WTC11 (cell line): Measurements from ENCODE around the gene CLMN.

Experiments used
- NR2C2 ChIP-seq: sonication (generic); formaldehyde crosslinking; IDR thresholded peaks from 2 replicates; pipeline ENCODE4 v1.8.0; 2022; ENCODE audit warnings: mild to moderate bottlenecking, missing genetic modification reagents
- NR3C1 ChIP-seq: sonication (generic); formaldehyde crosslinking; conservative IDR thresholded peaks from 2 replicates; pipeline ENCODE4 v1.8.1; 2023; ENCODE audit warnings: low read depth, mild to moderate bottlenecking, missing genetic modification reagents
- ZNF219 ChIP-seq: sonication (generic); formaldehyde crosslinking; IDR thresholded peaks from 2 replicates; pipeline ENCODE4 v1.8.0; 2023; ENCODE audit warnings: missing genetic modification reagents, mild to moderate bottlenecking, borderline replicate concordance
- TF ChIP-seq, protein P1 (sequence below): sonication (generic); formaldehyde crosslinking; IDR thresholded peaks from 2 replicates; pipeline ENCODE4 v1.8.0; 2022; ENCODE audit warnings: mild to moderate bottlenecking, missing genetic modification reagents
- TF ChIP-seq, protein P2 (sequence below): fragments of 200-600 bp; IDR thresholded peaks from 2 replicates; pipeline ENCODE4 v1.8.0; 2022; ENCODE audit warnings: antibody characterized with exemption
- TF ChIP-seq, protein P3 (sequence below): sonication (generic); formaldehyde crosslinking; IDR thresholded peaks from 2 replicates; pipeline ENCODE4 v1.8.1; 2023; ENCODE audit warnings: mild to moderate bottlenecking, missing genetic modification reagents, moderate library complexity
- TF ChIP-seq, protein P4 (sequence below): sonication (generic); formaldehyde crosslinking; IDR thresholded peaks from 2 replicates; pipeline ENCODE4 v1.8.1; 2023; ENCODE audit warnings: mild to moderate bottlenecking, missing genetic modification reagents

DNA sequence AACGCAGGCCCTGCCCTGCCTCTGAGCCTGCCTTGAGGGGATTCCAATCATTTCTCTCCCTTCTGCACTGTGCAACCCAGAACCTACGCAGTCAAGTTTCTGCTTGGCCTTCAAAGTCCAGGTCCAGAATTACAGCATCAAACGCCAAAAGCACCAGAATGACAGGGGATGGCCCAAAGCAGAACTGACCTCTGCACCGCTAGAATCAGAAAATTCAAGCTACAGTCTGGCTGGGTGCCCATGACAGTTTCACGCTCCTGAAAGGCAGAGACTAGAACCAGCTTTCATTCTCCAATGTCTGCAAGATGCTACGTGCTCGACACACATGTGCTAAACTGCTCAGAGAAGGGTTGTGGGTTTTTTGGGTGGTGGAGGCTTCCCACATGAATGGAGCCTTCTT, 4.1 kb downstream of the CLMN start:
- TF ChIP-seq, protein P1, sequence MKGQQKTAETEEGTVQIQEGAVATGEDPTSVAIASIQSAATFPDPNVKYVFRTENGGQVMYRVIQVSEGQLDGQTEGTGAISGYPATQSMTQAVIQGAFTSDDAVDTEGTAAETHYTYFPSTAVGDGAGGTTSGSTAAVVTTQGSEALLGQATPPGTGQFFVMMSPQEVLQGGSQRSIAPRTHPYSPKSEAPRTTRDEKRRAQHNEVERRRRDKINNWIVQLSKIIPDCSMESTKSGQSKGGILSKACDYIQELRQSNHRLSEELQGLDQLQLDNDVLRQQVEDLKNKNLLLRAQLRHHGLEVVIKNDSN (CRISPR knock-in tag): no peak
- TF ChIP-seq, protein P2, sequence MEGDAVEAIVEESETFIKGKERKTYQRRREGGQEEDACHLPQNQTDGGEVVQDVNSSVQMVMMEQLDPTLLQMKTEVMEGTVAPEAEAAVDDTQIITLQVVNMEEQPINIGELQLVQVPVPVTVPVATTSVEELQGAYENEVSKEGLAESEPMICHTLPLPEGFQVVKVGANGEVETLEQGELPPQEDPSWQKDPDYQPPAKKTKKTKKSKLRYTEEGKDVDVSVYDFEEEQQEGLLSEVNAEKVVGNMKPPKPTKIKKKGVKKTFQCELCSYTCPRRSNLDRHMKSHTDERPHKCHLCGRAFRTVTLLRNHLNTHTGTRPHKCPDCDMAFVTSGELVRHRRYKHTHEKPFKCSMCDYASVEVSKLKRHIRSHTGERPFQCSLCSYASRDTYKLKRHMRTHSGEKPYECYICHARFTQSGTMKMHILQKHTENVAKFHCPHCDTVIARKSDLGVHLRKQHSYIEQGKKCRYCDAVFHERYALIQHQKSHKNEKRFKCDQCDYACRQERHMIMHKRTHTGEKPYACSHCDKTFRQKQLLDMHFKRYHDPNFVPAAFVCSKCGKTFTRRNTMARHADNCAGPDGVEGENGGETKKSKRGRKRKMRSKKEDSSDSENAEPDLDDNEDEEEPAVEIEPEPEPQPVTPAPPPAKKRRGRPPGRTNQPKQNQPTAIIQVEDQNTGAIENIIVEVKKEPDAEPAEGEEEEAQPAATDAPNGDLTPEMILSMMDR: no peak
- TF ChIP-seq, protein P3, sequence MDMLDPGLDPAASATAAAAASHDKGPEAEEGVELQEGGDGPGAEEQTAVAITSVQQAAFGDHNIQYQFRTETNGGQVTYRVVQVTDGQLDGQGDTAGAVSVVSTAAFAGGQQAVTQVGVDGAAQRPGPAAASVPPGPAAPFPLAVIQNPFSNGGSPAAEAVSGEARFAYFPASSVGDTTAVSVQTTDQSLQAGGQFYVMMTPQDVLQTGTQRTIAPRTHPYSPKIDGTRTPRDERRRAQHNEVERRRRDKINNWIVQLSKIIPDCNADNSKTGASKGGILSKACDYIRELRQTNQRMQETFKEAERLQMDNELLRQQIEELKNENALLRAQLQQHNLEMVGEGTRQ (CRISPR knock-in tag): no peak
- TF ChIP-seq NR3C1 (CRISPR knock-in tag): no peak
- no peak for TF ChIP-seq ZNF219
- no peak for TF ChIP-seq NR2C2 (CRISPR knock-in tag)
- TF ChIP-seq, protein P4, sequence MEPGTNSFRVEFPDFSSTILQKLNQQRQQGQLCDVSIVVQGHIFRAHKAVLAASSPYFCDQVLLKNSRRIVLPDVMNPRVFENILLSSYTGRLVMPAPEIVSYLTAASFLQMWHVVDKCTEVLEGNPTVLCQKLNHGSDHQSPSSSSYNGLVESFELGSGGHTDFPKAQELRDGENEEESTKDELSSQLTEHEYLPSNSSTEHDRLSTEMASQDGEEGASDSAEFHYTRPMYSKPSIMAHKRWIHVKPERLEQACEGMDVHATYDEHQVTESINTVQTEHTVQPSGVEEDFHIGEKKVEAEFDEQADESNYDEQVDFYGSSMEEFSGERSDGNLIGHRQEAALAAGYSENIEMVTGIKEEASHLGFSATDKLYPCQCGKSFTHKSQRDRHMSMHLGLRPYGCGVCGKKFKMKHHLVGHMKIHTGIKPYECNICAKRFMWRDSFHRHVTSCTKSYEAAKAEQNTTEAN (CRISPR knock-in tag): no peak
